Neural cell (in vitro differentiated cells): Measurements from ENCODE around the gene RNU7-1. TPM values are rescaled to one million over a fixed set of nuclear protein-coding genes. Genes with fewer than 3 reads are reported as not detected.

Experiments used
- H2AFZ ChIP-seq: fragments of 200-600, 300-800 bp; sonication (generic), shearing (Covaris generic); 2 replicates; pipeline ENCODE4 v1.6.0; 2014; ENCODE audit warnings: low read depth, mild to moderate bottlenecking, antibody characterized with exemption, low read length, moderate library complexity
- H3F3A ChIP-seq: fragments of 200-600 bp; shearing (Covaris generic); 2 replicates; pipeline ENCODE4 v1.6.1; 2016; ENCODE audit warnings: mild to moderate bottlenecking, moderate library complexity, mixed read lengths, antibody characterized with exemption, low read length; ENCODE audit not compliant: insufficient read depth, poor library complexity, severe bottlenecking
- H3K27ac ChIP-seq: fragments of 200-600, 300-800 bp; sonication (generic), shearing (Covaris generic); 2 replicates; pipeline ENCODE4 v1.5.1; 2014; ENCODE audit warnings: mild to moderate bottlenecking, low read length, moderate library complexity
- H3K27me3 ChIP-seq: fragments of 300-800, 200-600 bp; sonication (generic), shearing (Covaris generic); 2 replicates; pipeline ENCODE4 v1.6.0; 2014; ENCODE audit warnings: mild to moderate bottlenecking, low read depth, low read length, moderate library complexity; ENCODE audit not compliant: insufficient read depth
- H3K36me3 ChIP-seq: fragments of 300-800, 200-600 bp; sonication (generic), shearing (Covaris generic); 2 replicates; pipeline ENCODE4 v1.5.1; 2014; ENCODE audit warnings: mild to moderate bottlenecking, antibody characterized with exemption, low read length, moderate library complexity; ENCODE audit not compliant: insufficient read depth
- H3K4me2 ChIP-seq: fragments of 300-800, 200-600 bp; sonication (generic), shearing (Covaris generic); 2 replicates; pipeline ENCODE4 v1.6.0; 2014; ENCODE audit warnings: mild to moderate bottlenecking, low read length
- H3K4me3 ChIP-seq: fragments of 300-800, 200-600 bp; sonication (generic), shearing (Covaris generic); 2 replicates; pipeline ENCODE4 v1.5.1; 2014; ENCODE audit warnings: mild to moderate bottlenecking, low read length, moderate library complexity
- H3K79me2 ChIP-seq: fragments of 200-600 bp; shearing (Covaris generic); replicated peaks from 2 replicates; pipeline ENCODE4 v1.6.0; 2014; ENCODE audit warnings: mild to moderate bottlenecking, low read length, moderate library complexity; ENCODE audit not compliant: insufficient read depth
- H3K9ac ChIP-seq: fragments of 300-800, 200-600 bp; sonication (generic), shearing (Covaris generic); 2 replicates; pipeline ENCODE4 v1.6.1; 2016; ENCODE audit warnings: mild to moderate bottlenecking, low read length, mixed read lengths
- H3K9me2 ChIP-seq: fragments of 200-600 bp; shearing (Covaris generic); 2 replicates; pipeline ENCODE4 v1.6.1; 2016; ENCODE audit warnings: mild to moderate bottlenecking, low read length, mixed read lengths; ENCODE audit not compliant: insufficient read depth
- H3K9me3 ChIP-seq: fragments of 200-600, 300-800 bp; sonication (generic), shearing (Covaris generic); 2 replicates; pipeline ENCODE4 v1.6.1; 2016; ENCODE audit warnings: mild to moderate bottlenecking, mixed run types, low read length, moderate library complexity, mixed read lengths
- H4K20me1 ChIP-seq: fragments of 200-600 bp; shearing (Covaris generic); 2 replicates; pipeline ENCODE4 v1.6.1; 2016; ENCODE audit warnings: mild to moderate bottlenecking, mixed run types; ENCODE audit not compliant: insufficient read depth
- CTCF ChIP-seq: fragments of 450-650 bp; IDR thresholded peaks from 2 replicates; pipeline ENCODE4 v1.5.1; 2014; ENCODE audit warnings: antibody characterized with exemption, mild to moderate bottlenecking, moderate library complexity; ENCODE audit not compliant: poor library complexity, severe bottlenecking
- EP300 ChIP-seq: fragments of 450-650 bp; conservative IDR thresholded peaks from 2 replicates; pipeline ENCODE4 v1.6.1; 2014; ENCODE audit warnings: antibody characterized with exemption, mild to moderate bottlenecking, moderate library complexity; ENCODE audit not compliant: poor library complexity, severe bottlenecking
- EZH2 ChIP-seq: fragments of 200-600, 300-800 bp; shearing (Covaris generic), sonication (generic); IDR thresholded peaks from 2 replicates; pipeline ENCODE4 v1.6.1; 2014; ENCODE audit warnings: antibody characterized with exemption, low read length, borderline replicate concordance, mild to moderate bottlenecking; ENCODE audit not compliant: insufficient read depth, poor library complexity, severe bottlenecking
- MXI1 ChIP-seq: fragments of 450-650 bp; conservative IDR thresholded peaks from 2 replicates; pipeline ENCODE4 v1.6.1; 2014; ENCODE audit warnings: antibody characterized with exemption, mild to moderate bottlenecking; ENCODE audit not compliant: poor library complexity, severe bottlenecking
- POLR2AphosphoS5 ChIP-seq: IDR thresholded peaks from 2 replicates; pipeline ENCODE4 v1.6.1; 2012
- RAD21 ChIP-seq: fragments of 450-650 bp; conservative IDR thresholded peaks from 2 replicates; pipeline ENCODE4 v1.6.1; 2014; ENCODE audit warnings: antibody characterized with exemption, mild to moderate bottlenecking, moderate library complexity
- REST ChIP-seq: IDR thresholded peaks from 2 replicates; pipeline ENCODE4 v1.6.1; 2012; ENCODE audit warnings: borderline replicate concordance
- SMC3 ChIP-seq: fragments of 450-650 bp; conservative IDR thresholded peaks from 2 replicates; pipeline ENCODE4 v1.6.1; 2014; ENCODE audit warnings: antibody characterized with exemption, mild to moderate bottlenecking, moderate library complexity; ENCODE audit not compliant: poor library complexity
- TAF1 ChIP-seq: IDR thresholded peaks from 2 replicates; pipeline ENCODE4 v1.6.1; 2012; ENCODE audit warnings: low read depth
- polyA plus RNA-seq: library from polyadenylated mRNA; depleted of rRNA; stranded (reverse); fragments of >200 nt; gene quantifications from 2 replicates; pipeline ENCODE4 v1.2.3, GENCODE V29; 2014

The RNU7-1 gene
- polyA plus RNA-seq, 1 donor from 2014 or later, result not detected

GRCh38 chr12:6937481-6938352 is 5.9 kb upstream of the RNU7-1 start:
- H3K79me2 ChIP-seq, result peaks cover 15% of the 10 kb centered on the region
- no peaks in the 10 kb centered on the region for H3K9me3 ChIP-seq
- H3K27me3 ChIP-seq, result no peaks in the 10 kb centered on the region
- H3F3A ChIP-seq, result peaks cover 7% of the 10 kb centered on the region
- H3K9me2 ChIP-seq, result no peaks in the 10 kb centered on the region
- TF ChIP-seq POLR2AphosphoS5, result peak; percentile 93
- TF ChIP-seq CTCF, result peak; percentile 99
- peak; percentile 84 for TF ChIP-seq SMC3
- TF ChIP-seq TAF1, result no peak
- TF ChIP-seq REST, result peak; percentile 70
- peak; percentile 91 for TF ChIP-seq MXI1
- no peak for TF ChIP-seq EZH2
- TF ChIP-seq RAD21, result peak; percentile 74
- peak; percentile 78 for TF ChIP-seq EP300
- H3K9ac ChIP-seq, result peak overlapping the region; percentile 86
- H2AFZ ChIP-seq, result no peak overlapping the region
- peak overlapping the region; percentile 71 for H3K4me3 ChIP-seq
- H4K20me1 ChIP-seq, result peaks cover 9% of the 10 kb centered on the region
- H3K4me2 ChIP-seq, result peak overlapping the region; percentile 51
- H3K27ac ChIP-seq, result peak overlapping the region; percentile 91
- H3K36me3 ChIP-seq, result peaks cover 8% of the 10 kb centered on the region

- peaks cover 7% of the 10 kb centered on the region for H3F3A ChIP-seq
- no peak overlapping the region for H2AFZ ChIP-seq
- H3K79me2 ChIP-seq, result peaks cover 10% of the 10 kb centered on the region
- TF ChIP-seq SMC3, result no peak
- no peak for TF ChIP-seq CTCF
- no peak for TF ChIP-seq REST
- TF ChIP-seq EP300, result no peak
- H3K9ac ChIP-seq, result peak overlapping the region; percentile 42
- peak overlapping the region; percentile 91 for H3K27ac ChIP-seq
- H3K27me3 ChIP-seq, result no peaks in the 10 kb centered on the region
- H3K9me3 ChIP-seq, result no peaks in the 10 kb centered on the region
- peaks cover 3% of the 10 kb centered on the region for H4K20me1 ChIP-seq
- no peaks in the 10 kb centered on the region for H3K9me2 ChIP-seq
- no peak overlapping the region for H3K4me2 ChIP-seq
- H3K36me3 ChIP-seq, result peaks cover 8% of the 10 kb centered on the region
- H3K4me3 ChIP-seq, result peak overlapping the region; percentile 71
Observed at GRCh38 chr12:6938353-6939190, 5.0 kb upstream of the RNU7-1 start.
